ENCODE data around the gene ZBTB1. TPM values are rescaled to one million over a fixed set of nuclear protein-coding genes. Genes with fewer than 3 reads are reported as not detected.

Gene ZBTB1
- polyA plus RNA-seq, 4 donors: 6.2 to 44.2 (median 10.8) TPM

GRCh38 chr14:64478634-64479250, 25.8 kb upstream of the ZBTB1 start:
- Histone ChIP-seq H3K36me3 (ENCODE audit: control insufficient read depth in 3 of 3, insufficient read depth in 2 of 3, low read depth in 1 of 3, low read length in 3 of 3) (peaks cover 0 to 8% (median 0%) of the 10 kb centered on the region in 3 donors), H3K9me3 (ENCODE audit: control insufficient read depth in 2 of 2, insufficient read depth in 1 of 2, low read depth in 1 of 2, low read length in 1 of 2) (no peaks in the 10 kb centered on the region), H3K27ac (ENCODE audit: low read depth in 1 of 3, low read length in 2 of 3) (no peak overlapping the region), H3K4me1 (ENCODE audit: control insufficient read depth in 3 of 3, insufficient read depth in 2 of 3, low read depth in 1 of 3, low read length in 2 of 3) (peaks cover 0 to 3% (median 0%) of the 10 kb centered on the region in 3 donors), H3K4me3 (ENCODE audit: low read depth in 1 of 3, low read length in 3 of 3) (no peak overlapping the region), H3K27me3 (ENCODE audit: control insufficient read depth in 3 of 3, insufficient read depth in 3 of 3, low read length in 3 of 3) (no peaks in the 10 kb centered on the region)
- FAIRE-seq (peak; percentile 92), DNase-seq (peak; percentile 34 to 40)

GRCh38 chr14:64488590-64489099, 15.9 kb upstream of the ZBTB1 start:
- H3K27me3 ChIP-seq (ENCODE audit: control insufficient read depth in 3 of 3, insufficient read depth in 3 of 3, low read length in 3 of 3): no peaks in the 10 kb centered on the region
- H3K4me3 ChIP-seq (ENCODE audit: low read depth in 1 of 3, low read length in 3 of 3): no peak overlapping the region
- DNase-seq: no peak
- no peak overlapping the region for H3K27ac ChIP-seq (ENCODE audit: low read depth in 1 of 3, low read length in 2 of 3)
- H3K4me1 ChIP-seq (ENCODE audit: control insufficient read depth in 3 of 3, insufficient read depth in 2 of 3, low read depth in 1 of 3, low read length in 2 of 3): no peaks in the 10 kb centered on the region
- no peak for FAIRE-seq
- 47 to 79% (median 57%) methylated on average over 5 of the region's 5 CpGs for whole genome bisulfite sequencing, 3 donors
- no peaks in the 10 kb centered on the region for H3K9me3 ChIP-seq (ENCODE audit: control insufficient read depth in 2 of 2, insufficient read depth in 1 of 2, low read depth in 1 of 2, low read length in 1 of 2)
- peaks cover 0 to 25% (median 6%) of the 10 kb centered on the region in 3 donors for H3K36me3 ChIP-seq (ENCODE audit: control insufficient read depth in 3 of 3, insufficient read depth in 2 of 3, low read depth in 1 of 3, low read length in 3 of 3)

- DNase-seq (no peak), FAIRE-seq (no peak)
- H3K27me3 ChIP-seq (ENCODE audit: control insufficient read depth in 3 of 3, insufficient read depth in 3 of 3, low read length in 3 of 3): no peaks in the 10 kb centered on the region
- WGBS, 3 donors: 81 to 94% (median 86%) methylated on average over 2 of the region's 2 CpGs
- peaks cover 0 to 24% (median 6%) of the 10 kb centered on the region in 3 donors for H3K36me3 ChIP-seq (ENCODE audit: control insufficient read depth in 3 of 3, insufficient read depth in 2 of 3, low read depth in 1 of 3, low read length in 3 of 3)
- H3K9me3 ChIP-seq (ENCODE audit: control insufficient read depth in 2 of 2, insufficient read depth in 1 of 2, low read depth in 1 of 2, low read length in 1 of 2): no peaks in the 10 kb centered on the region
- no peak overlapping the region for H3K4me3 ChIP-seq (ENCODE audit: low read depth in 1 of 3, low read length in 3 of 3)
- H3K27ac ChIP-seq (ENCODE audit: low read depth in 1 of 3, low read length in 2 of 3): no peak overlapping the region
- H3K4me1 ChIP-seq (ENCODE audit: control insufficient read depth in 3 of 3, insufficient read depth in 2 of 3, low read depth in 1 of 3, low read length in 2 of 3): peaks cover 0 to 3% (median 0%) of the 10 kb centered on the region in 3 donors
These were observed 12.9 kb upstream of the ZBTB1 start for GRCh38 chr14:64491637-64492036.

- DNase-seq (no peak), FAIRE-seq (no peak)
- H3K9me3 ChIP-seq (ENCODE audit: control insufficient read depth in 2 of 2, insufficient read depth in 1 of 2, low read depth in 1 of 2, low read length in 1 of 2): no peaks in the 10 kb centered on the region
- H3K27ac ChIP-seq (ENCODE audit: low read depth in 1 of 3, low read length in 2 of 3): no peak overlapping the region
- H3K4me1 ChIP-seq (ENCODE audit: control insufficient read depth in 3 of 3, insufficient read depth in 2 of 3, low read depth in 1 of 3, low read length in 2 of 3): peaks cover 0 to 3% (median 0%) of the 10 kb centered on the region in 3 donors
- peaks cover 0 to 20% (median 0%) of the 10 kb centered on the region in 3 donors for H3K36me3 ChIP-seq (ENCODE audit: control insufficient read depth in 3 of 3, insufficient read depth in 2 of 3, low read depth in 1 of 3, low read length in 3 of 3)
- 92 to 97% (median 94%) methylated on average over 3 of the region's 3 CpGs for WGBS, 3 donors
- no peak overlapping the region for H3K4me3 ChIP-seq (ENCODE audit: low read depth in 1 of 3, low read length in 3 of 3)
- no peaks in the 10 kb centered on the region for H3K27me3 ChIP-seq (ENCODE audit: control insufficient read depth in 3 of 3, insufficient read depth in 3 of 3, low read length in 3 of 3)
These were observed 11.1 kb upstream of the ZBTB1 start for GRCh38 chr14:64493455-64493854.

GRCh38 chr14:64495252-64495651, 9.3 kb upstream of the ZBTB1 start:
- H3K27me3 ChIP-seq (ENCODE audit: control insufficient read depth in 3 of 3, insufficient read depth in 3 of 3, low read length in 3 of 3): no peaks in the 10 kb centered on the region
- peaks cover 0 to 16% (median 0%) of the 10 kb centered on the region in 3 donors for H3K36me3 ChIP-seq (ENCODE audit: control insufficient read depth in 3 of 3, insufficient read depth in 2 of 3, low read depth in 1 of 3, low read length in 3 of 3)
- FAIRE-seq (no peak), DNase-seq (no peak)
- no peak overlapping the region for H3K4me3 ChIP-seq (ENCODE audit: low read depth in 1 of 3, low read length in 3 of 3)
- no peak overlapping the region for H3K27ac ChIP-seq (ENCODE audit: low read depth in 1 of 3, low read length in 2 of 3)
- peaks cover 0 to 9% (median 3%) of the 10 kb centered on the region in 3 donors for H3K4me1 ChIP-seq (ENCODE audit: control insufficient read depth in 3 of 3, insufficient read depth in 2 of 3, low read depth in 1 of 3, low read length in 2 of 3)
- H3K9me3 ChIP-seq (ENCODE audit: control insufficient read depth in 2 of 2, insufficient read depth in 1 of 2, low read depth in 1 of 2, low read length in 1 of 2): no peaks in the 10 kb centered on the region

GRCh38 chr14:64496764-64497163, 7.8 kb upstream of the ZBTB1 start:
- peak in 1 of 2 donors; percentile 32 for DNase-seq
- H3K4me3 ChIP-seq (ENCODE audit: low read depth in 1 of 3, low read length in 3 of 3): no peak overlapping the region
- FAIRE-seq: no peak

GRCh38 chr14:64500088-64500487, 4.5 kb upstream of the ZBTB1 start:
- 100% methylated on average over 1 of the region's 1 CpG for WGBS, 3 donors
- Histone ChIP-seq H3K4me3 (ENCODE audit: low read depth in 1 of 3, low read length in 3 of 3) (no peak overlapping the region), H3K4me1 (ENCODE audit: control insufficient read depth in 3 of 3, insufficient read depth in 2 of 3, low read depth in 1 of 3, low read length in 2 of 3) (peaks cover 4 to 29% (median 12%) of the 10 kb centered on the region in 3 donors), H3K27ac (ENCODE audit: low read depth in 1 of 3, low read length in 2 of 3) (no peak overlapping the region), H3K27me3 (ENCODE audit: control insufficient read depth in 3 of 3, insufficient read depth in 3 of 3, low read length in 3 of 3) (no peaks in the 10 kb centered on the region), H3K36me3 (ENCODE audit: control insufficient read depth in 3 of 3, insufficient read depth in 2 of 3, low read depth in 1 of 3, low read length in 3 of 3) (peaks cover 0 to 5% (median 0%) of the 10 kb centered on the region in 3 donors), H3K9me3 (ENCODE audit: control insufficient read depth in 2 of 2, insufficient read depth in 1 of 2, low read depth in 1 of 2, low read length in 1 of 2) (no peaks in the 10 kb centered on the region)
- FAIRE-seq: no peak
- no peak for DNase-seq

More at GRCh38 chr14:64496764-64497163, 7.8 kb upstream of the ZBTB1 start:
- Histone ChIP-seq H3K36me3 (ENCODE audit: control insufficient read depth in 3 of 3, insufficient read depth in 2 of 3, low read depth in 1 of 3, low read length in 3 of 3) (peaks cover 0 to 9% (median 0%) of the 10 kb centered on the region in 3 donors), H3K9me3 (ENCODE audit: control insufficient read depth in 2 of 2, insufficient read depth in 1 of 2, low read depth in 1 of 2, low read length in 1 of 2) (no peaks in the 10 kb centered on the region), H3K27me3 (ENCODE audit: control insufficient read depth in 3 of 3, insufficient read depth in 3 of 3, low read length in 3 of 3) (no peaks in the 10 kb centered on the region), H3K4me1 (ENCODE audit: control insufficient read depth in 3 of 3, insufficient read depth in 2 of 3, low read depth in 1 of 3, low read length in 2 of 3) (peaks cover 2 to 20% (median 3%) of the 10 kb centered on the region in 3 donors), H3K27ac (ENCODE audit: low read depth in 1 of 3, low read length in 2 of 3) (no peak overlapping the region)

GRCh38 chr14:64501411-64502171, 3.0 kb upstream of the ZBTB1 start:
- peak; percentile 45 to 69 for DNase-seq

More at GRCh38 chr14:64501411-64502171, 3.0 kb upstream of the ZBTB1 start:
- H3K9me3 ChIP-seq (ENCODE audit: control insufficient read depth in 2 of 2, insufficient read depth in 1 of 2, low read depth in 1 of 2, low read length in 1 of 2): no peaks in the 10 kb centered on the region
- peaks cover 0 to 5% (median 0%) of the 10 kb centered on the region in 3 donors for H3K36me3 ChIP-seq (ENCODE audit: control insufficient read depth in 3 of 3, insufficient read depth in 2 of 3, low read depth in 1 of 3, low read length in 3 of 3)
- no peaks in the 10 kb centered on the region for H3K27me3 ChIP-seq (ENCODE audit: control insufficient read depth in 3 of 3, insufficient read depth in 3 of 3, low read length in 3 of 3)
- peak overlapping the region; percentile 67 to 100 (median 100) for H3K27ac ChIP-seq (ENCODE audit: low read depth in 1 of 3, low read length in 2 of 3)
- H3K4me3 ChIP-seq (ENCODE audit: low read depth in 1 of 3, low read length in 3 of 3): peak overlapping the region in 2 of 3 donors; percentile 4 to 8
- peaks cover 4 to 30% (median 18%) of the 10 kb centered on the region in 3 donors for H3K4me1 ChIP-seq (ENCODE audit: control insufficient read depth in 3 of 3, insufficient read depth in 2 of 3, low read depth in 1 of 3, low read length in 2 of 3)
- WGBS, 3 donors: 19 to 28% (median 21%) methylated on average over 8 of the region's 8 CpGs
- no peak for FAIRE-seq
